ENCODE data around the gene SIK3.
A peak's percentile ranks its signal among the peaks of the same experiment; 100 is the strongest.
"Not testable (repeated sequence)": the region's sequence is repeated elsewhere in the genome, so short reads cannot be mapped to it uniquely, and the experiment has no call there.

Gene SIK3

GRCh38 chr11:117034901-117035300, 63.3 kb downstream of the SIK3 start:
- no peak for TF ChIP-seq CTCF (IDR thresholded peaks at IDR 0.05; ENCODE audit: insufficient read depth, low read depth, low read length, missing control alignments)
- H3K4me3 ChIP-seq (ENCODE audit: low read depth, low read length): no peak overlapping the region

GRCh38 chr11:117026593-117027330, 71.5 kb downstream of the SIK3 start:
- no peak for TF ChIP-seq CTCF (IDR thresholded peaks at IDR 0.05; ENCODE audit: insufficient read depth, low read depth, low read length, missing control alignments)
- peak; percentile 26 for DNase-seq (ENCODE audit: low read depth)
- H3K4me3 ChIP-seq (ENCODE audit: low read depth, low read length): no peak overlapping the region

More at GRCh38 chr11:117034901-117035300, 63.3 kb downstream of the SIK3 start:
- DNase-seq (ENCODE audit: low read depth): no peak

DNA sequence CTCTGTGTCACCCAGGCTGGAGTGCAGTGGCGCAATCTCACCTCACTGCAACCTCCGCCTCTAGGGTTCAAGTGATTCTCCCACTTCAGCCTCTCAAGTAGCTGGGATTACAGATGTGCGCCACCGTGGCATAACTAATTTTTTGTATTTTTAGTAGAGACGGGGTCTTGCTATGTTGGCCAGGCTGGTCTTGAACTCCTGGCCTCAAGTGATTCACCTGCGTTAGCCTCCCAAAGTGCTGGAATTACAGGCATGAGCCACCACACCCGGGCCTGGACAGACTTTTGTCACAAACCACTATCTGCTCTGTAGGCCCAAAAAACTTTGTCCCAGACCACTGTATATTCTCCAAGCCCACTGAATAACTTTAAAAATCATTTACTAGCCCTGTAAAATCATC, 74.5 kb downstream of the SIK3 start:
- not testable (repeated sequence) for H3K4me3 ChIP-seq (ENCODE audit: low read depth, low read length); DNase-seq (ENCODE audit: low read depth)

GRCh38 chr11:117023178-117023577, 75.0 kb downstream of the SIK3 start:
- no peak overlapping the region for H3K4me3 ChIP-seq (ENCODE audit: low read depth, low read length)
- TF ChIP-seq CTCF (IDR thresholded peaks at IDR 0.05; ENCODE audit: insufficient read depth, low read depth, low read length, missing control alignments): no peak
- DNase-seq (ENCODE audit: low read depth): peak; percentile 30

DNA sequence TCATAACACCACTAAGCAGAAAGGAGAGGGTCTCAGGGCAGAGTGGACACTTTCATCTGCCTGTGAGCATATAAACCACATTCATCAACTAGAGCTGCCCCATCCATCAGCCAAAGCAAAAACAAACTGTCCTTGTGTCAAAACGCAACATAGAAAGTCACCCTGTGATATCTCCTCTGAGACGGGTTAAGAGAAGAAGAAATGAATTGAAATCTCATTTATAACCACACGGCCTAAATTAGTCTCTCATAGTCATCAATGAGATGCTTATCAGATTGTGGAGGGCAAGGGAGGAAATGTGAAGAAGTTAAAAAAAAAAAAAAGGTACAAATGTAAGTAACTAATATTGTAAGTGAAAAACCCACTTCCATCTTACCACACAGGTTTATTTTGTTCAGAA, 75.7 kb downstream of the SIK3 start:
- no peak overlapping the region for H3K4me3 ChIP-seq (ENCODE audit: low read depth, low read length)
- TF ChIP-seq CTCF (IDR thresholded peaks at IDR 0.05; ENCODE audit: insufficient read depth, low read depth, low read length, missing control alignments): no peak
- peak; percentile 73 for DNase-seq (ENCODE audit: low read depth)

DNA sequence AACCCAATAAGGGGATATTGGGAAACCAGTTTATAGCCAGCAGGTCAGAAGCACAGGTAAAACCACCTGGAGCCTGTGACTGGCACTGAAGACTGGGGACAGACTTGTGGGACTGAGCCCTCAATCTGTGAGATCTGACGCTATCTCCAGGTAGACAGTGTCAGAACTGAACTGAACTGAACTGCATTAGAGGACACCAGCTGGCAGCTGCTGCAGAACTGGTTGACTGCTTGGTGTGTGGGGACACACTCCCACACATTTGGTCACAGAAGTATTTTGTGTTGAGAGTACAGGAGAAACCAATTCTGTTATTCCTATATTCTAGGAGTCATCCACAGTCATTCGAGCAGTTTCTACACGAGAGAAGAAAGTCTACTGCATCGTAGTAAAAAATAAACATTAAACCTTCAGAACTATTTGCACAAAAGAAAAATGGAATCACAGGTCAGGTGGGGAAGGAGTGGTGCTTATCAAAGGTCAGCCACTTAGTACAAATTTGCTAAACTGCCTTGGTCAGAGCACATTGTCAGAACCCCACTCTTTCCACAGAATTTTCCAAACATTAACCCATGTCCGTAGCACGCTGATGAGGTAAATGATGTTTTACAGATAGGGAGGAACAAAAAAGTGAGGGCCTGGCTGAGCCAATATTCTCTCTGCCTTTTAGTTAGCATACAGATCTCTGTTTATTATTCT, 77.2 kb downstream of the SIK3 start:
- peak; percentile 57 for DNase-seq (ENCODE audit: low read depth)
- no peak overlapping the region for H3K4me3 ChIP-seq (ENCODE audit: low read depth, low read length)
- no peak for TF ChIP-seq CTCF (IDR thresholded peaks at IDR 0.05; ENCODE audit: insufficient read depth, low read depth, low read length, missing control alignments)

GRCh38 chr11:117020287-117020686, 77.9 kb downstream of the SIK3 start:
- TF ChIP-seq CTCF (IDR thresholded peaks at IDR 0.05; ENCODE audit: insufficient read depth, low read depth, low read length, missing control alignments): no peak
- H3K4me3 ChIP-seq (ENCODE audit: low read depth, low read length): no peak overlapping the region
- DNase-seq (ENCODE audit: low read depth): peak; percentile 55
